ENCODE results near the gene ACADSB. TPM values are rescaled to one million over a fixed set of nuclear protein-coding genes. Genes with fewer than 3 reads are reported as not detected.

ACADSB gene
- polyA plus RNA-seq, 3 donors = 3.9 to 14.7 (median 7.5) TPM

DNA sequence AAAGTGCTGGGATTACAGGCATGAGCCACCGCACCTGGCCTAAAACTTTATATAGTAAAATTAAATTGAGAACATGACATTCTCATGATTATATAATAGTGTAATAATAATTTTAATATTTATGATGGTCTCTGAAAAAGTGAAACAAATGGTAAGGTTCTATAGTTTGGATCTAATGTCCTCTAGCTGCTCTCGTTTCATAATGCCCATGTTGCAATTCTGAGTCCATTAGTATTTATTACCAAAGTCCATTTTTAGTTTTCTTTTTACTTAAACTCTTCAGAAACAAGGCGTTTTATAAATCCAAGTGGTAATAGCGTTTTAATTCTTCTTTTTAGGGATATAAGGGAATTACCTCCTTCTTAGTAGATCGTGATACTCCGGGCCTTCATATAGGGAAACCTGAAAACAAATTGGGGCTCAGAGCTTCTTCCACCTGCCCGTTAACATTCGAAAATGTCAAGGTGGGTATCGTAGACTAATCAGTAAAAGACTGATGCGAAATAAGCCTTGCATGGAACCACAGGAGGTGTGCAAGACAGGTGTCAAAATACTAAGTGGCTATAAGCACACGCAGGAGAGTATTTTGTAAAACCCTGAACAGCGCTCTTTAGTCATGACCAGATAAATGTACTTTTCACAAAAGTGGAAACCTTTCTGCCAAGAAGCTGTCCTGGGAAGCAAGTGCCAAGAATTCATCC is 34.1 kb downstream of the ACADSB start:
- H3K36me3 Mint-ChIP-seq = peaks cover 16 to 20% of the 10 kb centered on the region in 2 donors
- intact Hi-C loops (cut with micrococcal nuclease) = loop anchor here in 1 of 2 donors (5.0 kb wide), 1 partner anchor 514 kb away; no protein-coding TSS in a partner anchor

GRCh38 chr10:123043409-123043925 is 34.7 kb downstream of the ACADSB start:
- Mint-ChIP-seq H3K4me1 (peaks cover 12% of the 10 kb centered on the region), H3K27ac (peak overlapping the region in 2 of 7 donors; percentile 19 to 82), H3K27me3 (ENCODE audit: low read depth in 3 of 3) (no peaks in the 10 kb centered on the region), H3K4me3 (no peak overlapping the region), H3K9me3 (no peaks in the 10 kb centered on the region), H3K36me3 (peaks cover 21 to 25% of the 10 kb centered on the region in 2 donors)
- H3K27me3 ChIP-seq (ENCODE audit: control insufficient read depth in 2 of 2, insufficient read depth in 2 of 2, low read length in 2 of 2) = no peaks in the 10 kb centered on the region
- no peak overlapping the region for H3K27ac ChIP-seq (ENCODE audit: low read depth in 1 of 2, low read length in 2 of 2)
- H3K36me3 ChIP-seq (replicated peaks in 1 of 2; ENCODE audit: control insufficient read depth in 1 of 2, insufficient read depth in 2 of 2, low read length in 2 of 2) = peaks cover 0 to 25% of the 10 kb centered on the region in 2 donors
- H3K4me3 ChIP-seq (replicated peaks in 1 of 3; ENCODE audit: low read depth in 2 of 3, low read length in 3 of 3) = no peak overlapping the region
- H3K9ac ChIP-seq (ENCODE audit: insufficient read depth, low read length, poor library complexity, severe bottlenecking) = no peak overlapping the region
- intact Hi-C loops (cut with micrococcal nuclease) = loop anchor here in 1 of 2 donors (5.0 kb wide), 1 partner anchor 514 kb away; no protein-coding TSS in a partner anchor
- no peaks in the 10 kb centered on the region for H4K20me1 ChIP-seq (ENCODE audit: insufficient read depth, low read length)
- no peak overlapping the region for H2AFZ ChIP-seq (ENCODE audit: insufficient read depth, low read depth, low read length, poor library complexity, severe bottlenecking)
- no peak overlapping the region for H3K4me2 ChIP-seq (replicated peaks; ENCODE audit: extremely low read depth, low read length, poor library complexity, severe bottlenecking)
- H3K79me2 ChIP-seq (ENCODE audit: insufficient read depth, low read length) = no peaks in the 10 kb centered on the region
- TF ChIP-seq, protein P1, sequence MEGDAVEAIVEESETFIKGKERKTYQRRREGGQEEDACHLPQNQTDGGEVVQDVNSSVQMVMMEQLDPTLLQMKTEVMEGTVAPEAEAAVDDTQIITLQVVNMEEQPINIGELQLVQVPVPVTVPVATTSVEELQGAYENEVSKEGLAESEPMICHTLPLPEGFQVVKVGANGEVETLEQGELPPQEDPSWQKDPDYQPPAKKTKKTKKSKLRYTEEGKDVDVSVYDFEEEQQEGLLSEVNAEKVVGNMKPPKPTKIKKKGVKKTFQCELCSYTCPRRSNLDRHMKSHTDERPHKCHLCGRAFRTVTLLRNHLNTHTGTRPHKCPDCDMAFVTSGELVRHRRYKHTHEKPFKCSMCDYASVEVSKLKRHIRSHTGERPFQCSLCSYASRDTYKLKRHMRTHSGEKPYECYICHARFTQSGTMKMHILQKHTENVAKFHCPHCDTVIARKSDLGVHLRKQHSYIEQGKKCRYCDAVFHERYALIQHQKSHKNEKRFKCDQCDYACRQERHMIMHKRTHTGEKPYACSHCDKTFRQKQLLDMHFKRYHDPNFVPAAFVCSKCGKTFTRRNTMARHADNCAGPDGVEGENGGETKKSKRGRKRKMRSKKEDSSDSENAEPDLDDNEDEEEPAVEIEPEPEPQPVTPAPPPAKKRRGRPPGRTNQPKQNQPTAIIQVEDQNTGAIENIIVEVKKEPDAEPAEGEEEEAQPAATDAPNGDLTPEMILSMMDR (IDR thresholded peaks at IDR 0.05) = peak; percentile 69
- H3K9me3 ChIP-seq (replicated peaks in 1 of 2; ENCODE audit: control insufficient read depth in 1 of 2, insufficient read depth in 1 of 2, low read length in 2 of 2) = no peaks in the 10 kb centered on the region
- DNase-seq = peak; percentile 6 to 22 (median 11)
- H3K4me1 ChIP-seq (ENCODE audit: control insufficient read depth in 1 of 2, insufficient read depth in 2 of 2, low read length in 2 of 2) = peaks cover 11% of the 10 kb centered on the region in 2 donors
- 0% methylated on average over 2 of the region's 5 CpGs for WGBS (ENCODE audit: insufficient coverage)

More for the DNA sequence above, 34.1 kb downstream of the ACADSB start:
- Histone ChIP-seq H3K4me2 (replicated peaks; ENCODE audit: extremely low read depth, low read length, poor library complexity, severe bottlenecking) (no peak overlapping the region), H3K27me3 (ENCODE audit: control insufficient read depth in 2 of 2, insufficient read depth in 2 of 2, low read length in 2 of 2) (no peaks in the 10 kb centered on the region), H3K4me3 (replicated peaks in 1 of 3; ENCODE audit: low read depth in 2 of 3, low read length in 3 of 3) (no peak overlapping the region), H3K27ac (ENCODE audit: low read depth in 1 of 2, low read length in 2 of 2) (no peak overlapping the region), H3K4me1 (ENCODE audit: control insufficient read depth in 1 of 2, insufficient read depth in 2 of 2, low read length in 2 of 2) (peaks cover 11% of the 10 kb centered on the region in 2 donors), H3K9ac (ENCODE audit: insufficient read depth, low read length, poor library complexity, severe bottlenecking) (no peak overlapping the region), H3K79me2 (ENCODE audit: insufficient read depth, low read length) (no peaks in the 10 kb centered on the region), H3K9me3 (replicated peaks in 1 of 2; ENCODE audit: control insufficient read depth in 1 of 2, insufficient read depth in 1 of 2, low read length in 2 of 2) (no peaks in the 10 kb centered on the region), H3K36me3 (replicated peaks in 1 of 2; ENCODE audit: control insufficient read depth in 1 of 2, insufficient read depth in 2 of 2, low read length in 2 of 2) (peaks cover 0 to 20% of the 10 kb centered on the region in 2 donors), H4K20me1 (ENCODE audit: insufficient read depth, low read length) (no peaks in the 10 kb centered on the region), H2AFZ (ENCODE audit: insufficient read depth, low read depth, low read length, poor library complexity, severe bottlenecking) (no peak overlapping the region)
- DNase-seq = no peak
- Mint-ChIP-seq H3K4me1 (peaks cover 12% of the 10 kb centered on the region), H3K9me3 (no peaks in the 10 kb centered on the region), H3K27ac (peak overlapping the region in 1 of 7 donors; percentile 19), H3K4me3 (no peak overlapping the region), H3K27me3 (ENCODE audit: low read depth in 3 of 3) (no peaks in the 10 kb centered on the region)
- WGBS (ENCODE audit: insufficient coverage) = 96% methylated on average over 7 of the region's 12 CpGs
- TF ChIP-seq, protein P1 (IDR thresholded peaks at IDR 0.05) = no peak

Data from CD14-positive monocyte (primary cell).